Right cardiac atrium (tissue), 5 donors: ENCODE measurements around the gene UGT1A5. TPM values are rescaled to one million over a fixed set of nuclear protein-coding genes. Genes with fewer than 3 reads are reported as not detected.

Experiments used
- ATAC-seq, 2 donors: fragments of 200-7000 bp; cut with Tn5 transposase; one replicate each; pipeline versions ENCODE4 v1.8.0 to v1.9.1; 2020; ENCODE audit warnings: moderate library complexity in 2 of 2, mild to moderate bottlenecking in 1 of 2
- DNase-seq, 3 donors: peaks; one replicate each; pipeline ENCODE4 v3.0.0-alpha.2; 2020
- H3K27ac ChIP-seq: one replicate; pipeline ENCODE4 v1.5.1; 2013; ENCODE audit warnings: mild to moderate bottlenecking, low read length, control low read depth, moderate library complexity
- H3K27me3 ChIP-seq: one replicate; pipeline ENCODE4 v1.6.1; 2013; ENCODE audit not compliant: control insufficient read depth, insufficient read depth
- H3K4me1 ChIP-seq: one replicate; pipeline ENCODE4 v1.6.1; 2013; ENCODE audit warnings: low read length; ENCODE audit not compliant: control insufficient read depth, insufficient read depth
- H3K4me3 ChIP-seq: one replicate; pipeline ENCODE4 v1.5.1; 2013; ENCODE audit warnings: low read length, control low read depth
- H3K9me3 ChIP-seq: one replicate; pipeline ENCODE4 v1.6.1; 2013; ENCODE audit warnings: low read length; ENCODE audit not compliant: control insufficient read depth
- WGBS: extraction: QIAGEN DNeasy Blood & Tissue Kit; methylation state at CpG from one replicate; pipeline ENCODE4 v1.1.7; 2013; 5-methylcytosine and 5-hydroxymethylcytosine counted together
- intact Hi-C, 4 donors: fragments of 100-400 bp; cut with DNase I; formaldehyde crosslinking; loops; one replicate each; pipeline versions ENCODE4 v1.11.0 to v1.14.0; 2022 to 2023
- polyA plus RNA-seq: library from polyadenylated mRNA; stranded (reverse); fragments of 200-250 nt; gene quantifications from one replicate; pipeline ENCODE4 v1.2.3, GENCODE V29; 2013
- total RNA-seq, 4 donors: library from RNA; stranded (reverse); fragmentation: NEBNext Ultra II Directional; extraction: Animal tissue kit (Norgen Biotek cat#: 25700); gene quantifications; one replicate each; pipeline ENCODE4 v1.2.1, GENCODE V29; 2021
- donor health status: healthy with polysubstance abuse.
- donor health status: DM: no; HTN: yes; CAD: no.
- donor health status: DM: no; HTN: no; CAD: no.
- donor health status: DM: no; HTN: yes; CAD: no; lungs with severe emphysema.
- donor health status: DM: yes; HTN: yes; CAD: no.

The UGT1A5 gene
- total and polyA plus RNA-seq, 5 donors: not detected

DNA sequence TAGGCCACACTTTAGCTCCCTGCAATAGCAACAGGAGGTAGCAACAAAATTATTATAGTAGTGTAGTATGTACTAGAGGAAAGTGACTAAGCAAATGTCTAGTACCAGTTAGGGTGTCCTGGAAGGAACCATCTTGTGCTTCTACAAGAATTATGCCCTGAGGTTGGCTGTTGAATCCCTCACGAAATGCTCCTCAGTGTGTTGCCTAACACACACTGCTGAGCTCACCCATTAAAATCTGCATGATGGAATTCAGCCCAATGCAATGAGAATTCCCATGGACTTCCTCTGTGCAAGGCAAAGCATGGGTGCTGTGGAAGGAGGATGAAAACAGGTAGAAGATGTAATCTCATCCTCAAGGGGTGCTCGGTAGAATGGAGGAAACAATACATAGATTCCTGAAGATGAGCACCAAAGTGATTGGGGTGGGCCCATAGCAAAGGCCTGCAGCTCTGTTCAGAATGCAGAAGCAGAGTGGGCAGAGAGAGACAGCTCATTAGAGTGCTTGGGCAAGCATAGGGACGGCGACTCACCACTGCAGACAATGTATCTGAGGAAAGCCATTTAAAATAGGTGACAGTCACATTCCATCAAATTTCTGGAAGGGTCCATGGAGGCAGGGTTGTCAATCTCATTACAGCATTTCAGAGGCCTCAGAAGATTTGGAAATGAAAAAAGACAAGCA is 32.2 kb upstream of the UGT1A5 start:
- WGBS: 83% methylated on average over 4 of the region's 4 CpGs
- Histone ChIP-seq H3K4me1 (no peaks in the 10 kb centered on the region), H3K9me3 (no peaks in the 10 kb centered on the region), H3K27me3 (no peaks in the 10 kb centered on the region), H3K27ac (no peak overlapping the region), H3K4me3 (no peak overlapping the region)
- intact Hi-C loops: no loop called here
- ATAC-seq (no peak), DNase-seq (no peak)

DNA sequence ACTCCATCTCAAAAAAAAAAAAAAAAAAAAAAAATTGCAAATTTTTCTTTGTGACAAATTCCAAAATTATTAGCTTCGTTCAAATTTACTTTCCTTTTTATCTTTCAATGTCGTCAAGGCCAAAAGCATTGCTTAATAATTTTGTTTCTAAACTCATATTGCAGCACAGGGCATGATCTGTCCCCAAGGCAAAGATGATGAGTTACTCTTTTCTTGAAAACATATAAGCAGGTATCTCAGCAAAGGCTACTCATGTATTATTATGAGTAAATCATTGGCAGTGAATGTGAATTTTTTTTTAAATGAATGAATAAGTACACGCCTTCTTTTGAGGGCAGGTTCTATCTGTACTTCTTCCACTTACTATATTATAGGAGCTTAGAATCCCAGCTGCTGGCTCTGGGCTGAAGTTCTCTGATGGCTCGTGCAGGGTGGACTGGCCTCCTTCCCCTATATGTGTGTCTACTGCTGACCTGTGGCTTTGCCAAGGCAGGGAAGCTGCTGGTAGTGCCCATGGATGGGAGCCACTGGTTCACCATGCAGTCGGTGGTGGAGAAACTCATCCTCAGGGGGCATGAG is 31.1 kb upstream of the UGT1A5 start, which contains the start of gene UGT1A7:
Gene UGT1A7, plus strand, starts transcription at position 381 of the 579 bp plus-strand sequence. Its CDS starts 37 bp downstream, at position 418.
- DNase-seq (no peak), ATAC-seq (no peak)
- H3K27me3 ChIP-seq: no peaks in the 10 kb centered on the region
- H3K4me1 ChIP-seq: no peaks in the 10 kb centered on the region
- H3K9me3 ChIP-seq: no peaks in the 10 kb centered on the region
- no peak within 1 kb of the TSS for H3K4me3 ChIP-seq
- H3K27ac ChIP-seq: no peak within 1 kb of the TSS
- intact Hi-C loops: no loop called here
- 73% methylated on average over 5 of the region's 5 CpGs for WGBS

DNA sequence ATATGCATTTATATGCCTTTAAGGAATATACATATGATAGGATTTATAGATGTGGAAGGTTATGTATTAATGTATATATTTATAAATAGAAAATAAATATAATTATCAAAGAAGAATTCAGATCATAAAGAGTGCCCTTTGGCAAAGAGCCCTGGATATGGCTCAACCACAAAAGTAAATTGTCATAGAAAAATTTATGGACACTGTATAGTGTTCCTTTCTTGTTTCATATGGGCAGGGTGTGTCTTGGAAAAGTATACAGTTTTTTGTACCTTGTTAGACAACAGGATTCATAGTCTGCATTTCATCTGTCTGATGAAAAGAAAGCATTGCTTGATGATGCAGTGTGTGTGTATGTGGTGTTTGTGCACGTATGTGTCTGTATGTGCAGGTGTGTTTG is 28.1 kb upstream of the UGT1A5 start:
- Histone ChIP-seq H3K4me3 (no peak overlapping the region), H3K27me3 (no peaks in the 10 kb centered on the region), H3K4me1 (no peaks in the 10 kb centered on the region), H3K9me3 (no peaks in the 10 kb centered on the region), H3K27ac (no peak overlapping the region)
- ATAC-seq (no peak), DNase-seq (no peak)
- 82% methylated on average over 1 of the region's 1 CpG for WGBS
- intact Hi-C loops: no loop called here

DNA sequence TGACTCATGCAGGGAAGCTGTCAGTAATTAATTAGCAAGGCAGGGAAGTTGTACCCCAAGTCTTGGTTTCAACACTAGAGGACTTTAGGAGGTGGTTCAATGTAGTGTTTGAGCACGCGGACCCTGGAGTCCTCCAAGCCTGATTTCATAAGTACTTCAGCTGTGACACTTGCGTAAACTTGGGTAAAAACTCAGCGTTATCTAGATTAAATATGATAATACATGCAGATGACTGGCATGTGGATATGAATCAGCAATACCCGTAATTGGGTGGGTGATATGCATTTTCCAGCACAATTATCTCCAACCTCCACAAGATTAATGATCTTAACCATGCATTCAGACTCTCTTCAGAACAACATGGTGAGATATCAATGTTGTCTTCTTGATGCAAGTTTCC is 25.8 kb upstream of the UGT1A5 start:
- no peak for ATAC-seq
- Histone ChIP-seq H3K27me3 (no peaks in the 10 kb centered on the region), H3K4me1 (no peaks in the 10 kb centered on the region), H3K4me3 (no peak overlapping the region), H3K27ac (no peak overlapping the region), H3K9me3 (no peaks in the 10 kb centered on the region)
- intact Hi-C loops: no loop called here
- 78% methylated on average over 5 of the region's 5 CpGs for WGBS
- no peak for DNase-seq

DNA sequence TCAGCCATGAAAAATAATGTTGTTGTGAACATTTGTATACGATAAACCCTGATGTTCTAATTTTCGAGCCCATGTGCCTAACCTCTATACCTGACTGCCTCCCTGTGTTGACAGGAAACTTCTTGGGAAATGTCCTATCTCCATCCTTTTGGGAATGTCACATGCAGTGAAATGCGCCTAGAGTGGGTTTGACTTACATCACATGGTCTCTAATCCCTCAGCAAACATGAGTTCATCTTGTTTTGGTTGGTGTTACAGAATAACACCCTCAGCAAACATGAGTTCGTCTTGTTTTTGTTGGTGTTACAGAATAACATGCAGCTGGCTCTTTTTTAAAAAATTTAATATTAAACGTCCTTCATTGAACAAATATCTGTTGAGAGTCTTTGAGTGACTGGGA is 24.4 kb upstream of the UGT1A5 start:
- Histone ChIP-seq H3K9me3 (no peaks in the 10 kb centered on the region), H3K27me3 (no peaks in the 10 kb centered on the region), H3K4me3 (no peak overlapping the region), H3K27ac (no peak overlapping the region), H3K4me1 (no peaks in the 10 kb centered on the region)
- intact Hi-C loops: no loop called here
- no peak for DNase-seq
- ATAC-seq: no peak
- 82% methylated on average over 5 of the region's 5 CpGs for WGBS

DNA sequence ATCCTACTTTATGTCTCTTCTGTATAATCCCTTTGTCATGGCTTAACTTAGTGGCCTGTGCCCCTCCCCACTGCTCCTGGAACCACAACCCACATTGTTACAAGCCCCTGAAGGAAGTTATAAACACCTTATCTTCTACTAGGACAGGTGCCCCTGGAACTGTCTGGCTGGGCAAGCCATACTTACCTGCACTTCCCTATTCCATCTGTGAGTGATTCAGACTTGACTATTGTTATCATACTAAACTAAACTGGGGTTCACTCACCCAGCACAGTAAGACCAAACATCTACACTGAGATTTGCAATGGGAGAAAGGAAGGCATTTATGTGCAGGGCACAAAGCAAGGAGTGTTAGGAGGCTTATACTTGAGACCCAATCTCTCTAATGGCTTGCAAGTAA is 23.7 kb upstream of the UGT1A5 start:
- no peaks in the 10 kb centered on the region for H3K4me1 ChIP-seq
- no peak overlapping the region for H3K27ac ChIP-seq
- intact Hi-C loops: no loop called here
- DNase-seq (no peak), ATAC-seq (no peak)
- H3K4me3 ChIP-seq: no peak overlapping the region
- H3K9me3 ChIP-seq: no peaks in the 10 kb centered on the region
- H3K27me3 ChIP-seq: no peaks in the 10 kb centered on the region

DNA sequence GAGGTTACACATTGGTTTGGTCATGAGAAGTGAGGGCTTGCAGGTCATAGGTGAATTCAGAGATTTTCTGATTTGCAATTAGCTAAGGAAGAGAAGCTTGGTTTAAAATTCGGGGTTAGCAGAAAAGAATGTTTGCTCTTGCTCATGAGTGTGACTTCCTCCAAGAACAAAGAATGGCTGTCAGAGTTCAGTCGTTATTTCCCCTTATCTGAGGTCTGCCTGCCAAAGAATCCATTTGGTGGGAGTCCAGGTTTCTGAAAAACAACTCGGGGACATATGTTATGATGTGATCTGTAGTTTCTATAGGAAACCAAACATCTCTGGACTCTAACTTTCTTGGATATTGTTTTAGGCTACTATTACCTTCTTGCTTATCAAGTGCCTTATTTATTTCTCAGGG is 23.2 kb upstream of the UGT1A5 start:
- H3K27ac ChIP-seq: no peak overlapping the region
- intact Hi-C loops: no loop called here
- 11% methylated on average over 3 of the region's 3 CpGs for WGBS
- H3K9me3 ChIP-seq: no peaks in the 10 kb centered on the region
- no peak overlapping the region for H3K4me3 ChIP-seq
- ATAC-seq (no peak), DNase-seq (no peak)
- H3K27me3 ChIP-seq: no peaks in the 10 kb centered on the region
- H3K4me1 ChIP-seq: no peaks in the 10 kb centered on the region

DNA sequence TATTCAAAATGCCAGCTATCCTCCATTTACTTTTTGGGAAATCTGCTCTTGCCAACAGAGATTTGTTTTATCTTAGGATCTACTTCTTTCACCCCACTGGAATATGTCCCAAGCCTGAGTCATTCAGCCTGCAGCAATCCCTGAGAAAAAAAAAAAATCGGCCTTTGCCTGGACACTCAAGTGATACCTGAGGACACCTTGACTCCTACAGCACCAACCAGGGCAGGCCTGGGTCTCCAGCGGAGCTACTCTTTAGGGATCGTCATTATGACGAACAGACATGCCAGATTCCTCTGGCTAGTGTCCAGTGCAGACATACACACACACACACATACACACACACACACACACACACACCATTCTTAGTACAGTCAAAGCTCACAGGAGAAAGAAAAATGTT is 22.3 kb upstream of the UGT1A5 start:
- no peak for ATAC-seq
- 63% methylated on average over 4 of the region's 4 CpGs for WGBS
- no peak overlapping the region for H3K4me3 ChIP-seq
- intact Hi-C loops: no loop called here
- H3K27me3 ChIP-seq: no peaks in the 10 kb centered on the region
- DNase-seq: no peak
- H3K4me1 ChIP-seq: no peaks in the 10 kb centered on the region
- no peak overlapping the region for H3K27ac ChIP-seq
- no peaks in the 10 kb centered on the region for H3K9me3 ChIP-seq

DNA sequence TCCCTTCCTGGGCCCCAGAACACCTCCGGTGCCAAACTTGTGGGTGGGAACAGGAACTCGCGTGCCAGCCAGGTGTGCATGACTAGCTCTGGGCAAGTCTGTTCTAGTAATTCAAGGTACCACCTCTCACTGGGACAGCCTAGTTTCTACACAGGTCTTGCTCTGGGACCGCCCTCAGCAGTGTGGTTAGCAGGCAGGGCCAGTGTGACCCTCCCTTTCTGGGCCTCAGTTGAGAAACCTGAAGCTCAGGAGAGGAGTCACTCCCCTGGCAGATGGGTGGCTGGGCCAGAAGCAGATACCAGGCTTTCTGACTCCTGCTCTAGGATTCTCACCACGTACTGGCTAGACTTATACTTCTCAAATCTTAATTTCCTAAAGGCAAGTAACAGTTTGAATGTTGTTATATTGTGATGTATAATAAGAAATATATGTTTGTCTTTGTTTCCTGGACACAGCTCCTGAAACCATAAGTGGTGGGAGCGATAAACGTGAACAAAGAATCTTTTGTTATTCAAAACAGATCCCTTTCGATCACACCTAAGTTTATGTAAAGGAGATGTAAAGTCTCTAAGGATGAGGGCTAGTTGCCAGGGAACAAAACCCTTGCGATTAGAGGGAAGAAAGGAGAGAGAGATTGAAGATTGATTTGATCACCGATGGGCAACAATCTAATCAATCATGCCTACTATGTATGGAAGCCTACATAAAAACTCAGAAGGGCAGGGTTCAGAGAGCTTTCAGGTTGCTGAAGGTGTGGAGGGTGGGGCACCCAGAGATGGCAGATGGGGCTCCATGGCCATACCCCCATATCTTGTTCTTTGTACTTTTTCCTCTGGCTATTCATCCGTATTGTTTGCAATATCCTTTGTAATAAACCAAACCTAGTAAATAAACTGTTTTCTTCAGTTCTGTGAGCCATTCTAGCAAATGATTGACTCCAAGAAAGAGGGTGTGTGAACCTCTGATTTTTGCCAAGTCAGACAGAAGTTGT is 21.0 kb upstream of the UGT1A5 start:
- ATAC-seq: no peak
- no peaks in the 10 kb centered on the region for H3K9me3 ChIP-seq
- WGBS: 83% methylated on average over 11 of the region's 11 CpGs

DNA sequence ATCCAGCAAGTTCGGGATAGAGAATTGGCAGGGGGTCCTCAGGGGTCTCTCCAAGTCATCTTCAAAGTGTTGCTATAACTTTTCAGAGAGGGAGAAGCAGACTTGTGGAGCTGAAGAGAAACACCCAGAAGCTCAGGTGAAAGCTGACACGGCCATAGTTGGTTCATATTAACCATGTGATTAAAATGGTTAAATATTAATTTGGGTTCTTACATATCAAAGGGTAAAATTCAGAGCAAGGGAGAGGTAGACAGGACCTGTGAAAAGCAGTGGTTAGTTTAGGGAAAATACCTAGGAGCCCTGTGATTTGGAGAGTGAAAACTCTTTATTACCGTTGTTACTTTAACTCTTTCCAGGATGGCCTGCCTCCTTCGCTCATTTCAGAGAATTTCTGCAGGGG is 20.1 kb upstream of the UGT1A5 start, which contains the start of gene UGT1A6:
Gene UGT1A6, plus strand, starts transcription at position 243 of the 400 bp plus-strand sequence. Its CDS starts 115 bp downstream, at position 358.
- Histone ChIP-seq H3K4me1 (no peaks in the 10 kb centered on the region), H3K27ac (no peak within 1 kb of the TSS), H3K27me3 (no peaks in the 10 kb centered on the region), H3K9me3 (no peaks in the 10 kb centered on the region), H3K4me3 (no peak within 1 kb of the TSS)
- ATAC-seq (no peak), DNase-seq (no peak)
- 88% methylated on average over 4 of the region's 4 CpGs for WGBS
- intact Hi-C loops: no loop called here

More for the DNA sequence above, 21.0 kb upstream of the UGT1A5 start:
- no peak for DNase-seq
- H3K27ac ChIP-seq: no peak overlapping the region
- intact Hi-C loops: no loop called here
- no peaks in the 10 kb centered on the region for H3K4me1 ChIP-seq
- H3K4me3 ChIP-seq: no peak overlapping the region
- H3K27me3 ChIP-seq: no peaks in the 10 kb centered on the region

DNA sequence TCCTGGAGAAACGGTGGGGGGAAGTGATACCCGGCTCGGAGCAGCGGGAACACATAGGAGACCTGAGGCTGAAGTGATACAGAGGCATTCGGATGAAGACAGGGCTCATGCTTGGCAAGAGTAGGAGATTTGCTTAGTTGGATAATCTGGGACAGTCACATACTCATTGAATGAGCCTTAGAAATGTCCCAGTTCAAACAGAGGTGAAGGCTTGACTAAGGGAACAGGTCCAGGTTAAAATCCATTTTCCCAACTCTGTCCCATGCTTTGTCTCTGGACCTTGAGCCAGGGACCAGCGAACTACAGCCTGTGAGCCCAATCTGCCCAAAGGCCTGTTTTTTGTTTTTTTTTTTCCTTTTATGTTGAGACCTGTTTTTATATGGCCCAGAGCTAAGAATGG is 18.7 kb upstream of the UGT1A5 start:
- no peak for ATAC-seq
- intact Hi-C loops: no loop called here

More for the DNA sequence above, 18.7 kb upstream of the UGT1A5 start:
- Histone ChIP-seq H3K4me3 (no peak overlapping the region), H3K4me1 (no peaks in the 10 kb centered on the region), H3K9me3 (no peaks in the 10 kb centered on the region), H3K27me3 (no peaks in the 10 kb centered on the region), H3K27ac (no peak overlapping the region)
- WGBS: 50% methylated on average over 6 of the region's 6 CpGs
- no peak for DNase-seq
